Activated naive CD8-positive, alpha-beta T cell treated with anti-CD3 and anti-CD28 coated beads for 36 hours (primary cell): Measurements from ENCODE around the gene VDAC1. TPM values are rescaled to one million over a fixed set of nuclear protein-coding genes. Genes with fewer than 3 reads are reported as not detected.
"Not testable (repeated sequence)": the region's sequence is repeated elsewhere in the genome, so short reads cannot be mapped to it uniquely, and the experiment has no call there.

Source experiments
- DNase-seq: peaks from one replicate; pipeline ENCODE4 v3.0.0; 2021
- H3K27ac Mint-ChIP-seq: one replicate; pipeline ENCODE4 v1.8.0; 2022; ENCODE audit warnings: mild to moderate bottlenecking, moderate library complexity, mixed read lengths
- H3K27me3 Mint-ChIP-seq: one replicate; pipeline ENCODE4 v1.8.0; 2022; ENCODE audit warnings: mild to moderate bottlenecking, mixed read lengths
- H3K36me3 Mint-ChIP-seq: one replicate; pipeline ENCODE4 v1.8.0; 2021; ENCODE audit warnings: mild to moderate bottlenecking, mixed read lengths
- H3K4me1 Mint-ChIP-seq: one replicate; pipeline ENCODE4 v1.8.0; 2021; ENCODE audit warnings: mixed read lengths
- H3K4me3 Mint-ChIP-seq: one replicate; pipeline ENCODE4 v1.8.0; 2022; ENCODE audit warnings: mild to moderate bottlenecking, moderate library complexity, mixed read lengths
- H3K9me3 Mint-ChIP-seq: one replicate; pipeline ENCODE4 v1.8.0; 2022; ENCODE audit warnings: mixed read lengths
- total RNA-seq, 2 experiments: library from RNA; stranded (reverse); gene quantifications; one replicate each; pipeline ENCODE4 v1.2.3, GENCODE V29; 2021

The VDAC1 gene
- total RNA-seq, 2 experiments from 2014 or later = 539 to 540 TPM

- Mint-ChIP-seq H3K36me3 (no peaks in the 10 kb centered on the region), H3K9me3 (no peaks in the 10 kb centered on the region), H3K27ac (no peak overlapping the region), H3K27me3 (peaks cover 6% of the 10 kb centered on the region), H3K4me1 (peaks cover 42% of the 10 kb centered on the region), H3K4me3 (no peak overlapping the region)
- DNase-seq = no peak
Measured at GRCh38 chr5:133936651-133937015, 68.1 kb downstream of the VDAC1 start.

DNA sequence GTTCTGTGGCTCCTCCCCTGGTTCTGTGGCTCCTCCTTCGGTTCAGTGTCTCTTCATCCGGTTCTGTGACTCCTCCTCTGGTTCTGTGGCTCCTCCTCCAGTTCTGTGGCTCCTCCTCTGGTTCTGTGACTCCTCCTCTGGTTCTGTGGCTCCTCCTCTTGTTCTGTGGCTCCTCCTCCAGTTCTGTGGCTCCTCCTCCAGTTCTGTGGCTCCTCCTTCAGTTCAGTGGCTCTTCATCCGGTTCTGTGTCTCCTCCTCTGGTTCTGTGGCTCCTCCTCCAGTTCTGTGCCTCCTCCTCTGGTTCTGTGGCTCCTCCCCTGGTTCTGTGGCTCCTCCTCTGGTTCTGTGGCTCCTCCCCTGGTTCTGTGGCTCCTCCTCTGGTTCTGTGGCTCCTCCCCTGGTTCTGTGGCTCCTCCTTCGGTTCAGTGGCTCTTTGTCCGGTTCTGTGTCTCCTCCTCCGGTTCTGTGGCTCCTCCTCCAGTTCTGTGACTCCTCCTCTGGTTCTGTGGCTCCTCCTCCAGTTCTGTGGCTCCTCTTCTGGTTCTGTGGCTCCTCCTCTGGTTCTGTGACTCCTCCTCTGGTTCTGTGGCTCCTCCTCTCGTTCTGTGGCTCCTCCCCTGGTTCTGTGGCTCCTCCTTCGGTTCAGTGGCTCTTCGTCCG, 68.7 kb downstream of the VDAC1 start:
- not testable (repeated sequence) for H3K4me3 Mint-ChIP-seq, DNase-seq, H3K27ac Mint-ChIP-seq, H3K27me3 Mint-ChIP-seq, H3K36me3 Mint-ChIP-seq, H3K9me3 Mint-ChIP-seq
- H3K4me1 Mint-ChIP-seq = peaks cover 47% of the 10 kb centered on the region

DNA sequence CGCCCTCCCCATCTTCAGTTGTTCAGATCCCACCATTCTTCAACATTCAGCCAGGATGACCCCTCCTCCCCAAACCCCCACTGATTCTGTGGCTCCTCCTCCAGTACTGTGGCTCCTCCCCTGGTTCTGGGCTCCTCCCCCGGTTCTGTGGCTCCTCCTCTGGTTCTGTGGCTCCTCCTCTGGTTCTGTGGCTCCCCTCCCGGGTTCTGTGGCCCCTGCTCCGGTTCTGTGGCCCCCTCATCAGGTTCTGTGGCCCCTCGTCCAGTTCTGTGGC, 69.2 kb downstream of the VDAC1 start:
- Mint-ChIP-seq H3K4me1 (peaks cover 51% of the 10 kb centered on the region), H3K36me3 (no peaks in the 10 kb centered on the region), H3K27me3 (peaks cover 6% of the 10 kb centered on the region), H3K27ac (no peak overlapping the region), H3K4me3 (no peak overlapping the region), H3K9me3 (no peaks in the 10 kb centered on the region)
- no peak for DNase-seq

DNA sequence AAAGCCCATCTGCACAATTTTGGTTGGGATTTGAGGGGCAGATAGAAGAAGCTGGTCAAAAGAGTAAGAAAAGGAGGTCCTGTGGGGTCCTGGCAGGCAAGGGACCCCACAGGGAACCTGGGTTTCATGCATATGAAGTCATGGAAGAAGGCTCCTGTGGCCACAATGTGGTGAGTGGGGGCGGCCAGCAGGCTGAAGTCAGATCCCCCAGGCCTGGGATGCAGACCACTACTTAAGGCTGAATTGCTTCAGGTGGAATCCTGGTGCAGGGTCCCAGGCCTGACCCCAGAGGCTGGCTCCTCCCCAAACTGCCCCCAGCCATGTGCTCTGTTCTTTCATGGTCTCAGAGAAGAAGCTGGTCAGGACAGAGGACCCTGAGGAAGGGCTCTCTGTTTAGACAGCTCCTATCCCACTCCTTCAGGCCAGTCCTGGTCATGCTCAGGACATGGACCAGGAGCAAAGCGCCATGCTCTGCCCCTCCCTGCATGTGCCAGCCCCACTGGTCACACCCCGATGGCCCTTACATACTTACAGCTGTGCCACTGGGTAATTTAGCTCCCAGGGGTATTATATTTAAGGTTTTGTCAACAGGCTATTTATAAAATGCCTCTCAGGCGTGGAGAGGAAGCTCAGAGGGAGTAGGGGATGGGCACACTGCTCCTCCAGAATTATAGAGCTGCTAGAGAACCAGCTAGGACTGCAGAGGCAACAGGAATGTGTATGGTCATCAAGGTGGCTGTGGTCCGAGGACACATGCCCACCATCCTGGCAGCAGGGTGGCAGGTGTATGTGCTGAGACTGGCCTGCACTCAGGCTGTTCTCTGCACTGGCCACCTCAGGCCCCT, 69.7 kb downstream of the VDAC1 start:
- H3K4me3 Mint-ChIP-seq = no peak overlapping the region
- H3K4me1 Mint-ChIP-seq = peaks cover 56% of the 10 kb centered on the region
- no peaks in the 10 kb centered on the region for H3K9me3 Mint-ChIP-seq
- peak overlapping the region; percentile 88 for H3K27ac Mint-ChIP-seq
- no peaks in the 10 kb centered on the region for H3K36me3 Mint-ChIP-seq
- DNase-seq = no peak
- peaks cover 6% of the 10 kb centered on the region for H3K27me3 Mint-ChIP-seq

DNA sequence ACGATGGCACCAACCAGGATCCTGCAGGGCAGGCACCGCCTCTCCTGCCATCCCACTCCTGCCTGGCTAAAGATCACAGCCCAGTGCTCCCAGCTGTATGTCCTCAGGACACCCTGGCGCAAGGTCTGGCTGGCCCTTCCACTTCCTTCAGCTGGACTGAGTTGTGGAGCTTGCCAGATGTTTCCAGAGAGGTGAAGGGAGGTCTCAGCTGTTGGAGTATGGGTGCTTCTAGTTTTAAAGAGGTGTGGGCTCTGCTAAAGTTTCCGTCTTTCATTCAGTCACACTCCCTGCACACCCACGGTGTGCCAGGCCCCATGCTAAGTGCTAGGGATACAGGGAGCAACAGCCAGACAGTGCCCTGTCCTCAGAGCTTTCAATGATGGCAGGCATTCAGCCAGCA, 70.5 kb downstream of the VDAC1 start:
- DNase-seq = no peak
- H3K27ac Mint-ChIP-seq = peak overlapping the region; percentile 88
- peaks cover 6% of the 10 kb centered on the region for H3K27me3 Mint-ChIP-seq
- no peak overlapping the region for H3K4me3 Mint-ChIP-seq
- peaks cover 58% of the 10 kb centered on the region for H3K4me1 Mint-ChIP-seq
- H3K36me3 Mint-ChIP-seq = no peaks in the 10 kb centered on the region
- no peaks in the 10 kb centered on the region for H3K9me3 Mint-ChIP-seq

GRCh38 chr5:133933670-133934295, 71.0 kb downstream of the VDAC1 start:
- Mint-ChIP-seq H3K4me3 (peak overlapping the region; percentile 18), H3K9me3 (no peaks in the 10 kb centered on the region), H3K4me1 (peaks cover 58% of the 10 kb centered on the region), H3K27me3 (peaks cover 6% of the 10 kb centered on the region), H3K27ac (peak overlapping the region; percentile 88), H3K36me3 (no peaks in the 10 kb centered on the region)
- DNase-seq = no peak

DNA sequence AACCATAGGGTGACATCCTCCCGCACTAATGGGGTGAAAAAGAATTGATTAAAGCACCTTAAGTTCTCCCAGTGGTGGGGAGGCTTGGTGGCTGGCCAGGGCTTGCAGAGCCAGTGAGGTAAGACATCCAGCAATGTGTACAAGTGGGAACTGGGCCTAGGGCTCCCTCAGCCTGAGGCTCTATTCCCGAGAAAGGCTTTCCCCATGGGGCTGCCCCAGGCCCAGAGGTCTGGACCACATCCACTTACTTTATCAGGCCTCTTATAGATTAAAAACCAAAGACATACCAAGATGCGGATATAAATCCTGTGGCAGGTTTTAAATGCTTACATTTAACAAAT, 71.6 kb downstream of the VDAC1 start:
- Mint-ChIP-seq H3K4me1 (peaks cover 59% of the 10 kb centered on the region), H3K9me3 (no peaks in the 10 kb centered on the region), H3K27ac (peak overlapping the region; percentile 72), H3K4me3 (no peak overlapping the region), H3K36me3 (no peaks in the 10 kb centered on the region), H3K27me3 (peaks cover 6% of the 10 kb centered on the region)
- DNase-seq = no peak

DNA sequence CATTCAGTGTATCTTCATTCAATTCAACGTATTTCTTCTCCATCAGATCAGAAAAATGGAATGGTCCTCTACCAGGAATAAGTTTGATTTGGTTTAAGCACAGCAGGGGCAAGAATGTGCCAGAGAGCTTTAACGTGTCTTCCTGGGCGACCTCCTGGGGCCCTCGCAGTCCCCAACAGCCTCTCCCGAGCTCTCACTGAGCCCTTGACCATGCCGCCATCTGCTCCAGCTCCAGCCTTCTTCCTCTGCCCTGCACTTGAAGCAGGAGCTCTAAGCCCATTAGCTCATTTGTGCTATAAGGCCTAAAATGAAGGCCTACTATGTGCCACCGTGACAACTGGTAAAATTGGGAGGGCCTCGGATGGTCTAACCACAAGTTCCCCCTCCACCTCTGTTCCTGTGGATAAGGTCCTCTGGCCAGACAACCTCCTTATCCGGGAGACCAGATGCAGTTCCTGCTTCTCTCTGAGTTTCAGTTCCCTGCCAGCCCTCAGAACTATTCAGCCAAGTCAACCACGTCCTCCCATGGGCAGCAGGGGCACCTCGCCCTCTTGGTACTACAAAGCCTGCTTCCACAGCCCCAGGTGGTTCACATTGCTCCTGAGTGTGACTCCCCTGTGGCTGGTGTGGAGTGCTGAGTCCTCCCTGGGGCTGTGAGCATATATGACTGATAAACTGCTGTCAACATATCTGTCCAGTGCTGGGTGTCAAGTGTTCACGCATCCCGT, 72.2 kb downstream of the VDAC1 start:
- Mint-ChIP-seq H3K4me1 (peaks cover 60% of the 10 kb centered on the region), H3K36me3 (no peaks in the 10 kb centered on the region), H3K4me3 (no peak overlapping the region), H3K27ac (peak overlapping the region; percentile 72), H3K9me3 (no peaks in the 10 kb centered on the region), H3K27me3 (peaks cover 6% of the 10 kb centered on the region)
- DNase-seq = no peak

DNA sequence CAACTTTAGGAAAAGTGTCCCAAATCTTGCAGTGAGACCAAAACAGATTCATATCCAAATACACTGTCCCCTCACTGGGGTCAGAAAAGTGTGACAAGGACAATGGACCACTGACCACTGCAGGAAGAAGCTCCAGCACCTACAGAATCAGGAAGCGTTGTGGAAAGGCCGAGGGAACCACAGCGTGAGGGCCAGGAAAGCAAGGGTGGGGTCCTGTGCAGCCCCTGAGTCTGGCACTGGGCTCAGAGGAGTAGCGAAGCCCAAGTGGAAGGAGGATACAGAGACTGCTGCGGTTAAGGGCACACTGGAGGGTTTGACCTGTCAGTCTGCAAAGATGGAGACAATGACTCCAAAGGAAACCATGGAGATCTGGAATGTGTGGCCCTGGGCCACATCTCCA, 73.2 kb downstream of the VDAC1 start:
- H3K27me3 Mint-ChIP-seq = peaks cover under 1% of the 10 kb centered on the region
- no peaks in the 10 kb centered on the region for H3K36me3 Mint-ChIP-seq
- H3K9me3 Mint-ChIP-seq = no peaks in the 10 kb centered on the region
- DNase-seq = no peak
- peaks cover 60% of the 10 kb centered on the region for H3K4me1 Mint-ChIP-seq
- H3K4me3 Mint-ChIP-seq = no peak overlapping the region
- H3K27ac Mint-ChIP-seq = peak overlapping the region; percentile 97

DNA sequence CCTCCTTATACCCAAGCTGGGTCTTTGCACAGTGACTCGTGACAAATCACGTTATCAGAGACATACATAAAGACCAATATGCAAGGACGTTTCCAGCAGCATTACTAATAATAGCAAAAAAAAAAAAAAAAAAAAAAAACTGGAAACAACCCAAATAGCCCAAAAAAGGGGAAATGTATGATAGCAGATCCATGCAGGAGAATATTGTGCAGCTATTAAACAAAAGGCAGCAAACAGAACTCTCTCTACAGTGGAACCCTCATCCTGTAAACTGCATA, 74.0 kb downstream of the VDAC1 start:
- Mint-ChIP-seq H3K4me3 (peak overlapping the region; percentile 69), H3K27me3 (no peaks in the 10 kb centered on the region), H3K27ac (peak overlapping the region; percentile 97), H3K4me1 (peaks cover 60% of the 10 kb centered on the region), H3K9me3 (no peaks in the 10 kb centered on the region), H3K36me3 (no peaks in the 10 kb centered on the region)
- DNase-seq = no peak

DNA sequence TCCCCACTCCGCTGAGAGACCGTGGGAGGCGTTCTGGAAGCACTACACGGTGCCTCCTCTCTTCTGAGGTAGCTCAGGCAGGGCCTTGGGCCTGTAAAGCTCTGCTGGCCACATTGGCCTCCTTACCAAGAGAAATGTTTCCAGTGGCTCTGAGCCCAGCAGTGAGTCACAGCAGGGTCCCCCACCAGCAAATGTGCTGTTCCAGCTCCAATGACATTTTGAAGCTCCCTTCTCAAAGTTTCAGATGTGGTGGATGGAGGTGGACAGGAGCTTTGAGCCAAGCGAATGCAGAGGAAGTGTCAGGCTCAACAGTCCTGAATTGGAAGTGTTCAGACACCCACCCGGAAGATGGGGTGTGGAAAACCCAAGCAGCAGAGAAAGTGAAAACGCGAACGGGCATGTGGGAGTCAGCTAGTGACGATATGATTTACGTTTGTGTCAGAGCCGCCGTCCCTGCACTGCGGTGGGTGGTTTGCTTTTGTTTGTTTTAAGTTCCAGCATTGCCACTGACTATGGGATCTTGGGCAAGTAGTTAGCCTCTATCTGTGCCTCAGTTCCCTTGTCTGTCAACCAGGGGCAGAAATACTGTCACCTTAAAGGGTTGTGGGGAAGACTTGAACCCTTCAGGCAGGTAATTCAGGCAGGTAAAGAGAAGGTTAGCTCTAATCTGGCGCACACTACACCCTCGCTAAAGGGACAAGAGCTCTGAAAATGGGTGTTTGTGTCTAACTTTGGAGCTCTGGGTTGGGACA, 74.5 kb downstream of the VDAC1 start:
- Mint-ChIP-seq H3K27ac (peak overlapping the region; percentile 97), H3K4me1 (peaks cover 62% of the 10 kb centered on the region), H3K9me3 (no peaks in the 10 kb centered on the region), H3K27me3 (no peaks in the 10 kb centered on the region), H3K4me3 (peak overlapping the region; percentile 69), H3K36me3 (no peaks in the 10 kb centered on the region)
- peak; percentile 80 for DNase-seq

DNA sequence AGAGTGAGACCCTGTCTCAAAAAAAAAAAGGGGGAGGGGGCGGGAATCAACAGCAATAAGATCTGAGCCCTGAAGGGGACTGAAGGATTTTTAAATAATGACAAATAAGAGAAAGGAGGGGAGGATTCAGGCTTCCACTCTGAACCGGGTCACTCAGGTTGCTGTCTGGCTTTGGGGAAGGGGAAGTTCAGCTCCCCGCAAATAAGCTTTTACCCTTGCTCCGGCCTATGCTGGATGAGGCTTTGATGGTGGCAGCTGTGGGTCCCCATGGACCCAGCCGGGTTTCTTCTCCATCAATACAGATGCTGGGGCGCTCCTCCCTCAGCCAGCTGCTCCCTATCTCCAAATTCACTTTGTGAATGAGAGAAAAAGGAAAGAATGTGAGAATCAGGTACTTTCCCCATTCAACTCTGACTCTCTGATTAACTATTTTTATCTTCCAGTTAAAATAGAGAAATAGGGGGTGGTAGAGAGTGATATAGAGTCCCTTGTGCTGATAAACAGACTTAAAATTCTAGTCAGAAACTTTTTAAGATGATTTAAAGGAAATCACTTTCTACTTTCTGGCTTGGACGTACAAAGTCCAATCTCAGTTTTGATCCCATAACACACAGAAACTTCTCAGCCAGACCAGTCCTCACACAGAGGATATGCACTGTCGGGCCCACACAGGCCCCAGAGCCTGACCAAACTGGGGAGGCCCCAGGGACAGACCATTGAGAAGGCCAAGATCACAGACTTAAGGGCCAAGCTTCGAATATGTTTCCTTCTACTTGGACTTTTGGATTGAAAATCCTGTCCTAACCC, 76.0 kb downstream of the VDAC1 start:
- Mint-ChIP-seq H3K4me1 (peaks cover 64% of the 10 kb centered on the region), H3K27ac (peak overlapping the region; percentile 97), H3K4me3 (peak overlapping the region; percentile 69), H3K36me3 (no peaks in the 10 kb centered on the region), H3K27me3 (no peaks in the 10 kb centered on the region), H3K9me3 (no peaks in the 10 kb centered on the region)
- DNase-seq = no peak

DNA sequence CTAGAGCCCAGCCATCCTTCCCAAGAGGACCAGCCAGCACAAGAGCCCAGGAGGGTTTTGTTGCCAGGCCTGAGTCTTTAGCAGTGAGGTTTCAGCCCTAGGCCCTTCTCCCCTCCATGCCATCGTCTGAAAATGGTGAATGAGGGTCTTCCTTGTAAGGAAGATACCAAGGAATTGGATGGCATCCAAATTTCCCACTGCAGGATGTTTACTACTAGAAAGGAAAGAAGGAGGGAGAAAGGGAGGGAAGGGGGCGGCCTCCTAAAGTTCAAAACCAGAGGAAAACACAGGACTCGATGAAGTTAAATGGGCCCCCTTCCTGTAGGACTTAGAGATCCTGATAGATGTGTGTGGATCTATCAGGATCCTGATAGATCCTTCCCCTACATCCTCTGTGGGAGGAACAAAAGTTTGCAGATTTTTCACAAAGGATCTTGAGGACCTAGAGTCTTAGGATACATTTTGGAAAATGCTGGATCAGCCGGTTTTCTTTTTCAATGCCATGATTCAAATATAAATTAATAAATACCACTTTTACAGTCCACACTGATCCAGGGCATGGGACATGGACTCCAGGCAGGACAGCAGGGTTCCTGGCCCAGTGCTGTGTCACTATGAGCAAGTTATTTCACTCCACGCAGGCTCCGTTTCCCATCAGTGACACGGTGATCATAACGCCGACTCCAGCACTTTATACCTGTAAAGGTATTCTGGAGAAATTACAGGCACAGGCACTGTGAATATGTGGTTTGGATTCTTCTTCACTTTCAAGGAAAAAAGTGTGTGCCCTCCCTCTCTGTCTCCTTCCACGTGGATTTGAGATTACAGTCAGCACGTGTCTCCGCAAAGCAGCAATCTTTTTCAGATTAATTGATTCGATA, 77.2 kb downstream of the VDAC1 start:
- no peaks in the 10 kb centered on the region for H3K9me3 Mint-ChIP-seq
- H3K4me1 Mint-ChIP-seq = peaks cover 57% of the 10 kb centered on the region
- no peak overlapping the region for H3K4me3 Mint-ChIP-seq
- no peaks in the 10 kb centered on the region for H3K36me3 Mint-ChIP-seq
- DNase-seq = no peak
- H3K27me3 Mint-ChIP-seq = no peaks in the 10 kb centered on the region
- no peak overlapping the region for H3K27ac Mint-ChIP-seq
